Measurements from ENCODE around the gene PDS5B. TPM values are rescaled to one million over a fixed set of nuclear protein-coding genes. Genes with fewer than 3 reads are reported as not detected.

The PDS5B gene
- total and polyA plus RNA-seq, 2 experiments from 2014 or later = 43.9 to 46.5 TPM

GRCh38 chr13:32733690-32734089, 147.4 kb downstream of the PDS5B start:
- H2AFZ ChIP-seq = no peak overlapping the region
- no peak overlapping the region for H3K4me3 ChIP-seq
- peaks cover 15% of the 10 kb centered on the region for H3K4me1 Mint-ChIP-seq
- H3K27ac ChIP-seq (ENCODE audit: low read depth) = no peak overlapping the region
- H3K9me3 Mint-ChIP-seq = peaks cover 10% of the 10 kb centered on the region
- H3K36me3 ChIP-seq (ENCODE audit: insufficient read depth) = no peaks in the 10 kb centered on the region
- no peak overlapping the region for H3K4me3 Mint-ChIP-seq
- H3K27ac Mint-ChIP-seq = peak overlapping the region; percentile 61; the same call in 1 of the 2 replicates
- H3K27me3 Mint-ChIP-seq (ENCODE audit: insufficient read depth, low read depth, poor library complexity) = peaks cover 2% of the 10 kb centered on the region
- no peak for TF ChIP-seq POLR2AphosphoS5 (IDR thresholded peaks at IDR 0.05; ENCODE audit: low read depth)
- TF ChIP-seq ZNF462 (CRISPR knock-in tag; IDR thresholded peaks at IDR 0.05) = no peak
- TF ChIP-seq CTCF (conservative IDR thresholded peaks at IDR 0.05; ENCODE audit: low read depth in 2 of 2) = no peak
- no peak for TF ChIP-seq EZH2phosphoT487 (IDR thresholded peaks at IDR 0.05; ENCODE audit: unreplicated experiment)
- TF ChIP-seq ZNF114 (CRISPR knock-in tag; IDR thresholded peaks at IDR 0.05) = no peak
- no peak for TF ChIP-seq STAT1 (IDR thresholded peaks at IDR 0.05; ENCODE audit: unreplicated experiment)
- TF ChIP-seq EZH2 (IDR thresholded peaks at IDR 0.05; ENCODE audit: low read depth, unreplicated experiment) = no peak
- no peaks in the 10 kb centered on the region for H3F3A ChIP-seq (replicated peaks; ENCODE audit: low read depth)
- DNase-seq (ENCODE audit: low spot score) = no peak
- H3K4me2 ChIP-seq = no peak overlapping the region
- H4K20me1 ChIP-seq (replicated peaks; ENCODE audit: insufficient read depth) = no peaks in the 10 kb centered on the region
- no peaks in the 10 kb centered on the region for H3K9me2 ChIP-seq (ENCODE audit: insufficient read depth)
- H3K4me1 ChIP-seq (ENCODE audit: insufficient read depth) = peaks cover 4% of the 10 kb centered on the region
- no peak for ATAC-seq
- H3K79me2 ChIP-seq (replicated peaks; ENCODE audit: insufficient read depth) = peaks cover 5% of the 10 kb centered on the region
- no peaks in the 10 kb centered on the region for H3K27me3 ChIP-seq (ENCODE audit: insufficient read depth)
- peaks cover 20% of the 10 kb centered on the region; the same call in 2 of the 3 replicates for H3K36me3 Mint-ChIP-seq (ENCODE audit: low read depth)

Data from GM23338 (cell line).